Activated effector memory CD4-positive, alpha-beta T cell treated with anti-CD3 and anti-CD28 coated beads, Interleukin-2, amount 50 U/mL, for 16 hours (primary cell): ENCODE measurements around the gene LGALS7B.
"Not testable (repeated sequence)": the region's sequence is repeated elsewhere in the genome, so short reads cannot be mapped to it uniquely, and the experiment has no call there.

Experiments
- DNase-seq: peaks from one replicate; pipeline ENCODE4 v3.0.0-alpha.2; 2020

The LGALS7B gene

GRCh38 chr19:38797781-38798180, 8.8 kb downstream of the LGALS7B start:
- DNase-seq, result not testable (repeated sequence)

GRCh38 chr19:38799104-38799503, 10.1 kb downstream of the LGALS7B start:
- DNase-seq, result no peak

- no peak for DNase-seq
Measured at GRCh38 chr19:38800577-38801347, 11.8 kb downstream of the LGALS7B start.

- no peak for DNase-seq
Measured at GRCh38 chr19:38801359-38802095, 12.5 kb downstream of the LGALS7B start.

GRCh38 chr19:38803543-38803942, 14.5 kb downstream of the LGALS7B start:
- DNase-seq, result no peak

- no peak for DNase-seq
Measured at GRCh38 chr19:38805180-38805579, 16.2 kb downstream of the LGALS7B start.

- no peak for DNase-seq
Measured at GRCh38 chr19:38806371-38806770, 17.4 kb downstream of the LGALS7B start.

GRCh38 chr19:38807374-38808098, 18.5 kb downstream of the LGALS7B start:
- not testable (repeated sequence) for DNase-seq

- no peak for DNase-seq
Measured at GRCh38 chr19:38808741-38809140, 19.7 kb downstream of the LGALS7B start.

- DNase-seq, result no peak
Measured at GRCh38 chr19:38809592-38810252, 20.7 kb downstream of the LGALS7B start.

- DNase-seq, result no peak
Measured at GRCh38 chr19:38812009-38812840, 23.2 kb downstream of the LGALS7B start.

- DNase-seq, result no peak
Measured at GRCh38 chr19:38812841-38813320, 23.9 kb downstream of the LGALS7B start, which contains the start of gene LGALS4. TSS of gene LGALS4 (minus strand) at chr19:38812945. CDS start at chr19:38812886, 59 bp downstream.

GRCh38 chr19:38813323-38813722, 24.3 kb downstream of the LGALS7B start:
- DNase-seq, result no peak

- DNase-seq, result not testable (repeated sequence)
Measured at GRCh38 chr19:38813932-38814331, 24.9 kb downstream of the LGALS7B start.

- no peak for DNase-seq
Measured at GRCh38 chr19:38815059-38816001, 26.3 kb downstream of the LGALS7B start.

GRCh38 chr19:38816131-38816750, 27.2 kb downstream of the LGALS7B start:
- no peak for DNase-seq

GRCh38 chr19:38817081-38817480, 28.1 kb downstream of the LGALS7B start:
- no peak for DNase-seq

- DNase-seq, result no peak
Measured at GRCh38 chr19:38819231-38819920, 30.4 kb downstream of the LGALS7B start.

GRCh38 chr19:38821230-38821825, 32.3 kb downstream of the LGALS7B start:
- not testable (repeated sequence) for DNase-seq
